ENCODE data around the gene SRGAP2C. TPM values are rescaled to one million over a fixed set of nuclear protein-coding genes. Genes with fewer than 3 reads are reported as not detected.
"Not testable (repeated sequence)": the region's sequence is repeated elsewhere in the genome, so short reads cannot be mapped to it uniquely, and the experiment has no call there.

SRGAP2C gene
- total RNA-seq, 6 experiments from 2014 or later, result 3.7 to 7.3 (median 5.4) TPM

DNA sequence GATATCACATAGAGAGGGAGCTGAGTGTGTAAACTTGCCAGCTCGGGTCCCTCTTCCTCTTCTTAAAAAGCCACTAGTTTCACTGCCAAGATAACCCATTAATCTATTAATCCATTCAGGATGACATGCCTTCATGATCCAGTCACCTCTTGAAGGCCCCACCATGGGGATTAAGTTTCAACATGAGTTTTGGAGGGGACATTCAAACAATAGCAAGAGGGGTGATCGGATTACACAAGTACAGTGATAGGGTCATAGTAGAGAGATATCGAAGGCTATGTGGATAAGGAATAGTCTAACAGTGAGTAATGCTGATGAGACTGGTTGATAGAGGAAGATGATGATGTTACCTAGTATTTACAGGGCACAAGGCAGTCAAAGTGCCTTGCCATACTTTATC, 18.2 kb downstream of the SRGAP2C start:
- H3K27ac ChIP-seq; ATAC-seq; H3K27me3 ChIP-seq; H3K9me3 ChIP-seq; H3K4me1 ChIP-seq; H3K4me3 ChIP-seq; DNase-seq; H3K36me3 ChIP-seq; intact Hi-C loops (cut with DNase I): not testable (repeated sequence)
- WGBS (ENCODE audit: insufficient coverage, low coverage, low lambda C conversion rate, missing lambda C conversion rate), result 67% methylated on average over 2 of the region's 3 CpGs

DNA sequence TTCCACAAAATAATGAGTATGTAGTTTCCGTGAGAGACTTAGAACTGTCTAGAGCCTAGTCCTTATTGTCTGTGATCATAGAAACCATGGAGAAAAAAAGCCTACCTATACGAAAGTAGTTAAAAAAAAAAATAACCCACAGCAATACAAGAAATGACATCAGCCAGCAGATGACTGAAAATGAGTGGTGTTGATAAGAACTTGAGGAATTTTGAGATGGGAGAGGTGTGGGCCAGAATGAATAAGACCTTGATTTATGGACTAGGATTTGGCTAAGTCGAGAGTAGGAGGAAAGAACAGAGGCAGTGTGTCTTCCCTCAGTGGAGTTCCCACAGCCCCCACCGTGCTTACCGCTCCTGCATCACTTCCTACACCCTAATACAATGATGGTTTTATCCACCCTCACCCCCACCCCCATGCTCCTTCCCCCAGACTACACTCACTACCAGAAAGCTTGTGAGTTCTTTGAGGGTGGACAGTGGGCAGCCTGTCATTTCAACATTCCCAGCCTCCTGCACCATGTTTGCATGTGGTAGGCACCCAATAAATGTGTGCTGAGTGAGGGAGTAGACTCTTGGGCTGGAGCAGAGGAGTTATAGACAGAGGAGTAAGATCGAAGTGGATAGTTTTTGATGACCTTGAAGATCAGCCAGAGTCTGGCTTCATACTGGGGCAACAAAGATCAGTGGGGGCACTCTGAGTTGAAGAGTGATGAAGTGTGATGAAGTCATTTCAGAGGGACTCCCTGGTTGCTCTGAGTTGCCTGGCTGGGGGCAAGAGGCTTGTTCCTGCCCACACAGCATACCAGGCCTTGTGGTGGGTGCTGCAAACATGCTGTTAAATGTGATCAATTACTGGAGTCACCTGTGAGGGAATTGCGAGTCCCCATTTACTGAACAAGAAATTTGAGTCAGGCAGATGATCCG, 21.3 kb downstream of the SRGAP2C start:
- ATAC-seq; intact Hi-C loops (cut with DNase I): not testable (repeated sequence)
- WGBS (ENCODE audit: insufficient coverage, low coverage, low lambda C conversion rate, missing lambda C conversion rate), result 67% methylated on average over 1 of the region's 8 CpGs

DNA sequence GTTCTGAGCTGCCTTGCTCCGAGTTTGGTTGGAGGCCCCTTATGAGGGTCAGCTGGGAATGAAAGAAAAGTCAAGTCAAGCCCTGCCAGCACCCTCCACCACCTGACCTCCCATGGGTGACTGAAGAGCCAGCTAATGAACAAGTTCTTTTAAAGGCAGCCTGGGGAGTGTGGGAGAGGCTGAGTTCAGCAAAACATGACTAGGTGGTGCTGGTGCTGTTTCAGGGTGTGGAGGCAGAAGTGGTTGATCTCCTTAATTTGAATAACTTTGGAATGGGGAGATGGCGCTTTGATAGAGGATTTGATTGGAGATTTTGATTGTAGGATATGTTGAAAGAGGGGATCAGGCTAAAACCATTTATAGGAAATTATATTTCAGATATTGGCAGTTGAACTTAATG, 22.6 kb downstream of the SRGAP2C start:
- ATAC-seq; H3K27ac ChIP-seq; H3K27me3 ChIP-seq; H3K36me3 ChIP-seq; H3K4me3 ChIP-seq; intact Hi-C loops (cut with DNase I); DNase-seq; H3K4me1 ChIP-seq; H3K9me3 ChIP-seq: not testable (repeated sequence)
- WGBS (ENCODE audit: insufficient coverage, low coverage, low lambda C conversion rate, missing lambda C conversion rate), result 83% methylated on average over 1 of the region's 2 CpGs

More for the DNA sequence above, 21.3 kb downstream of the SRGAP2C start:
- not testable (repeated sequence) for H3K36me3 ChIP-seq, H3K4me3 ChIP-seq, DNase-seq, H3K27me3 ChIP-seq, H3K4me1 ChIP-seq, H3K9me3 ChIP-seq, H3K27ac ChIP-seq

DNA sequence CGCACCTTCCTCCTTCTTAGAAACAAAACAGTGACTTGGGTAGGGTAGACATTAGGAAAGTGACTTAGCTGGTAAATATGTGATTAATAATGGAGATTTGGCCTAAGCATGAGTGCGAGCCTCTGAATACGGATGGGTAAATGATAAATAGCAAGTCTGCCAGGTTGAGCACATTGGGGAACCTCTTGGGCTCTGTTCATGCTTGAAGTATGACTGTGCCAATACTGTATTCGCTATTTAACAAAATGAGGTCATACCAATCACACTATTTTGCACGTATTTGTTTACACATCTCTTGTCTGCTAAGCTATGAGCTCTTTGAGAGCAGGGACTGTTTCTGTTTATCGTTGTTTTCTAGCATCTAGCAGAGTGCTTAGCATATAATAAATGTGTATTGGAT, 23.6 kb downstream of the SRGAP2C start:
- 82% methylated on average over 4 of the region's 6 CpGs for WGBS (ENCODE audit: insufficient coverage, low coverage, low lambda C conversion rate, missing lambda C conversion rate)
- H3K27ac ChIP-seq; H3K27me3 ChIP-seq; H3K4me1 ChIP-seq; H3K4me3 ChIP-seq; ATAC-seq; H3K9me3 ChIP-seq; DNase-seq; intact Hi-C loops (cut with DNase I); H3K36me3 ChIP-seq: not testable (repeated sequence)

DNA sequence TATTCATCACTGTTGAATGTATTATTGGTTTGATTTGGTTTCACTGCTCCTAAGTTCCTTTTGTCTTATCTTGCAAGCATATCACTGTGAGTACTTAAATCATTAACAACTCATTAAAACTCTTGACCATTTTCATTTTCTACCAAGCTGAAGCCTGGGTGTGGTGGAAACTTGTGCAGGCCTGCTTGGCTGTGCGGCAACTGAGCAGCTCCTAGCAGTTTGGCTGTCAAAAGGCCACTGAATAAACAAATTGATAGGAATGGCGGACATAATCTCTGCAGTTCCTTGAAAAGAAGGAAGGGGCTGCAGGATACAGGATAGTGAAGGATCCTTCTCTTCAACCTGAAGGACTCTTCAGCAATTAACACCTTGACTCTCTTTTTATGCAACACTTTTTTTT, 26.0 kb downstream of the SRGAP2C start:
- intact Hi-C loops (cut with DNase I); H3K4me1 ChIP-seq; ATAC-seq; H3K36me3 ChIP-seq; DNase-seq; H3K27ac ChIP-seq; H3K27me3 ChIP-seq; H3K9me3 ChIP-seq; H3K4me3 ChIP-seq: not testable (repeated sequence)
- WGBS (ENCODE audit: insufficient coverage, low coverage, low lambda C conversion rate, missing lambda C conversion rate), result 71% methylated on average over 1 of the region's 2 CpGs

DNA sequence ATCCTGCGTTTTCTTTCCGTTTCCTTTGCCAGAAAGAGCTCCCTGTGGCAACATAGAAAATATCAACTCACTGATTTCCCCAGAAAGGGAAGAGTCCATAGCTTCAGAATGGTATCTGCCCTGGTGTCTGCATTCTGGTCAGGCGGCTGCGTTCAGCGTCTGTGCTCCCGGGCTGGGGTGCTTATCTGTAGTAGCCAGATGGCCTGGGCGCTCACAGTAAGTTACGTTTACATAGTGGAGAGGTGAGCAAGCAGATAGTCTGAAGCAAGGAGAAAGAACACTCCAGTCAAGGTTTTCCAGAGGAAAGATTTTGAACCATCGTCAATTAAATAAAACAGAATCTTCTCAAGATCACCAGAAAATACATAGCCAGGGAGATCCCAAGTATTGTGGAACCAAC, 28.7 kb downstream of the SRGAP2C start:
- peak in 2 of 4 donors; percentile 15 to 61 for ATAC-seq
- H3K9me3 ChIP-seq; H3K4me1 ChIP-seq; H3K27me3 ChIP-seq; DNase-seq; H3K36me3 ChIP-seq; H3K27ac ChIP-seq; intact Hi-C loops (cut with DNase I); H3K4me3 ChIP-seq: not testable (repeated sequence)
- 37% methylated on average over 3 of the region's 9 CpGs for WGBS (ENCODE audit: insufficient coverage, low coverage, low lambda C conversion rate, missing lambda C conversion rate)

DNA sequence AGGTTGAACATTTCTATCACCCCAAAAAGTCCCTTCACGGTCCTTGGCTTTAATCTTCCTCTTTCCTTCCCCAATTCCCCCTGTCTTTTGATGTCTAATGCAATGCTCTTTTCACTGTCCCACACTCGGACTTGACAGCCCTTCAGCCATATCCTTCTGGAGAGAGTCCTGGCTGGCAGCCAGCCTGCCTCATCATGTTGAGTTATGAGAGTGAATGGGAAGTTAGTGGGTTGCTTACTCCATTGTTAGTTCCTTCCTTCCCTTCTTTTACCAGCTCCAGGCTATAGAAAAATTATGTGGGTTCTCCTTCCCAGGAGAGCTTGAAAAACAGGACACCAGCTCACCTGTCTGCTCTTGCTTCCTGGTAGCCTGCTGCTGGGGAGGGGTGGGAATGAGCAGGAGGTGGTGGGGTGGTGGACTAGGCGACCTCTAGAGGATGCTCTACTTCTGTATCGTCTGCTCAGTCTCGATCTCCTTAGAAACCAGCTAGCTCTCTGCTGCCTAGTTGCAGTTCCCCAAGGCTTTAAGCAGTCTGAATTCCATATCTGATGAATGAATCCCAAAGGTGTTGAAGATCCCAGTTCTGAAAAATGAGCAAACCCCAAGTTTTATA, 29.9 kb downstream of the SRGAP2C start:
- DNase-seq; H3K9me3 ChIP-seq; H3K4me1 ChIP-seq; H3K27me3 ChIP-seq; H3K27ac ChIP-seq; H3K4me3 ChIP-seq; intact Hi-C loops (cut with DNase I); H3K36me3 ChIP-seq: not testable (repeated sequence)
- WGBS (ENCODE audit: insufficient coverage, low coverage, low lambda C conversion rate, missing lambda C conversion rate), result no CpG with 5 or more reads among the region's 5 CpGs
- peak; percentile 47 to 70 (median 60) for ATAC-seq

DNA sequence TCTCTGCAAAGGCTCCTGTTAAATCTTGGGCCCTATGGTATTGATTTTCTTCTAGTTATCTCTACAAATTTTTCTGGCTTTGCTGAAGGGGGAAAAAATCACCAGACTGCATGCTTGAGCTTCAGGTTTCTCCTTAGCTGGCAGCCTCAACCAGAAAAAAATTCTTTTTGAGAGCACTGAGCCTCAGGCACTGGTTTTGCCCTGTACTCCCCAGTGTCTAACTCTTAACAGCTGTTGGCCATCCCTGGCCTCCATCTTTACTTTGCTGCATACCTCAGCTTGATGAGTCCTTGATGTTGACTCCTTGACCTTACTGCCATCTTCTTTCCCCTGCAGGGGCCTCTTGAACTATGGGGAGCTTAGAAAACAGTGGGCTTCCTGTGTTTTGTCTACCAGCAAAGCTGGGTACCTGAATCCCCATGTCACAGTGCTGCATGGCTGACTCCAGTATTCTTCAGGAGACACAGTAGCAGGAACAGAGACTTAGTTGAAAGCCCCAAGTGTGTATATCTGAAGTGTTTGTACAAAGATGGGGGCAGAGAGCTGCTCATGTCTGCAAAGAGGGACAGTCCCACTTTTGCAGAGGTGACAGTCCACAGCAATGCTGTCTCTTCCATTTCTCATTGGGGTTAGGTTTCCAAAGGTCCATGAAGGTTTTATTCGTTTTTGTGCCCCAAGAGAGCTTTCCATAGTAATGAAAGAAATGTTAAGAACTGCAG, 31.1 kb downstream of the SRGAP2C start:
- H3K27ac ChIP-seq; ATAC-seq; H3K4me3 ChIP-seq; H3K9me3 ChIP-seq; H3K36me3 ChIP-seq; H3K27me3 ChIP-seq; H3K4me1 ChIP-seq; DNase-seq; intact Hi-C loops (cut with DNase I): not testable (repeated sequence)
- no CpG with 5 or more reads among the region's 1 CpG for WGBS (ENCODE audit: insufficient coverage, low coverage, low lambda C conversion rate, missing lambda C conversion rate)

DNA sequence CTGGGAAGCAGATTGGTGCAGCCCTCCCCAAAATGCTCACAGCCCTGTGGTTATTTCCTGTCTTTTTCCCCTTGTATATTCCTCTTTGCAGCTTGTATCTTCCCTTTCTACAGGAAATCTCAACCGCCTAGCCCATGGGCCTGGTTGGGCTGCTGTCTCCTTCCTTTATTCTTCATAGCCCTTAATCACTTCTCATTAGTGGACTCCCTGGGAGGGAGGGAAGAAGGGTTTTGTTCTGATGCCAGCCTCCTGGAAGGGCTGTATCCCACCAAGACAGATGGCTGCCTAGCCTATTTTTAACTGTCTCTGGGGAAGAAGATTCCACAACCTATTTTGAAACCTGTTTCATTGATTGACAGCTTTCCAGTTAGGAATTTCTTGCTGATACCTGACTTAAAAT, 31.9 kb downstream of the SRGAP2C start:
- H3K27ac ChIP-seq; H3K36me3 ChIP-seq; H3K27me3 ChIP-seq; intact Hi-C loops (cut with DNase I); H3K9me3 ChIP-seq; H3K4me1 ChIP-seq; H3K4me3 ChIP-seq; ATAC-seq; DNase-seq: not testable (repeated sequence)
- WGBS (ENCODE audit: insufficient coverage, low coverage, low lambda C conversion rate, missing lambda C conversion rate), result no CpG with 5 or more reads among the region's 1 CpG

DNA sequence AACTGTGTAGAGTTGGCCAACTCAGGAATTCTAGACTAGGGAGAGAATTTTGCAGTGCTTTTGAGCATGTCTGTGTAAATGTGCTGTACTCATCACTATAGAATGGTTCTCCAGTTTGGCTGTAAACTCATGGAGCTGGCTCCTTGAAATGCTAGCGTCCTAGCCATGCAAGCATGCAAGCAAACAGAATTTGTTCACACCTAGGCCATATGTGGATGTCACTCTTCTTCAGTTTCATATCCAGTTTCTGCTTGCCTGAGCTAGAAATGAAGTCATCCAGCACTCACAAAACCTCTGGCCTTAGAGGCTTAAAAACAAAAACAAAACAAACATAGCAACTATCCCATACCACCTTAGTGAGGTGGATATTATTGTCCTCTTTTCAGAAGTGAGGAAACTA, 37.0 kb downstream of the SRGAP2C start:
- peak in 1 of 4 donors; percentile 15 for ATAC-seq
- H3K36me3 ChIP-seq; H3K27ac ChIP-seq; DNase-seq; H3K4me1 ChIP-seq; H3K27me3 ChIP-seq; H3K9me3 ChIP-seq; H3K4me3 ChIP-seq; intact Hi-C loops (cut with DNase I): not testable (repeated sequence)
- WGBS (ENCODE audit: insufficient coverage, low coverage, low lambda C conversion rate, missing lambda C conversion rate), result 100% methylated on average over 1 of the region's 1 CpG

DNA sequence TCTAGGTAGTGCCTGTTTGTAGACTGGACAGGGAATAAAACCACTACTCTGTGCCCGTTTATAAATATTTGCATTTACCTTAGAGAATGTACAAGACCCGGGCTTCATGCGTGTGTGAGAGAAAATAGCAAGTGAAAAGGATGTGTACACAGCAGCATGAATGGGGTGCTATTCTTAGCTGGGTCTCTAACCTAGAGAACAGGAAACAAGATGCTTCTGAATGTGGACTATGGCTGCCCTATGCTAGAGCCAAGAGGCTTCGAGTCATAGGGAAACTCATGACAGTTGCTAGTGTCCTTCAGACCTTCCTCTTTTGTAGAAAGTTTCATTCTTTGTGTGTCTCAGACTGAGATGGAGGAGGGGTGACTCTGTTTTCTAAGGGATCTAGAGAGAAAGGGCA, 39.9 kb downstream of the SRGAP2C start:
- H3K27me3 ChIP-seq; H3K27ac ChIP-seq; intact Hi-C loops (cut with DNase I); H3K9me3 ChIP-seq; H3K36me3 ChIP-seq; DNase-seq; H3K4me1 ChIP-seq; H3K4me3 ChIP-seq: not testable (repeated sequence)
- peak; percentile 56 to 87 (median 79) for ATAC-seq
- whole genome bisulfite sequencing (ENCODE audit: insufficient coverage, low coverage, low lambda C conversion rate, missing lambda C conversion rate), result 55% methylated on average over 2 of the region's 4 CpGs

Data from right lobe of liver (tissue), 6 donors.